Mucosa of rectum (tissue), 2 donors: ENCODE measurements around the gene TIPRL.
"Not testable (repeated sequence)": the region's sequence is repeated elsewhere in the genome, so short reads cannot be mapped to it uniquely, and the experiment has no call there.

Experiments
- H3K27ac ChIP-seq, 2 donors: one replicate each; pipeline ENCODE4 v1.7.0; 2013; ENCODE audit warnings: inconsistent platforms in 2 of 2, low read depth in 2 of 2, low read length in 2 of 2
- H3K27me3 ChIP-seq, 2 donors: one replicate each; pipeline ENCODE4 v1.7.0; 2013; ENCODE audit warnings: low read length in 2 of 2; ENCODE audit not compliant: control insufficient read depth in 2 of 2, insufficient read depth in 2 of 2
- H3K36me3 ChIP-seq, 2 donors: one replicate each; pipeline ENCODE4 v1.7.0; 2013; ENCODE audit warnings: low read length in 2 of 2; ENCODE audit not compliant: control insufficient read depth in 2 of 2, insufficient read depth in 2 of 2
- H3K4me1 ChIP-seq, 2 donors: one replicate each; pipeline ENCODE4 v1.7.0; 2013; ENCODE audit warnings: low read length in 2 of 2, mild to moderate bottlenecking in 1 of 2; ENCODE audit not compliant: control insufficient read depth in 2 of 2, insufficient read depth in 2 of 2
- H3K4me3 ChIP-seq, 2 donors: one replicate each; pipeline ENCODE4 v1.7.0; 2013; ENCODE audit warnings: low read length in 2 of 2
- H3K9ac ChIP-seq, 2 donors: one replicate each; pipeline ENCODE4 v1.7.0; 2013; ENCODE audit warnings: low read length in 2 of 2, low read depth in 1 of 2, mild to moderate bottlenecking in 1 of 2
- H3K9me3 ChIP-seq, 2 donors: one replicate each; pipeline ENCODE4 v1.7.0; 2013; ENCODE audit warnings: low read length in 2 of 2; ENCODE audit not compliant: control insufficient read depth in 2 of 2
- donor health status: healthy.
- donor health status: Normal muscosa, but diverticular disease.

The TIPRL gene

GRCh38 chr1:168139070-168139469, 39.7 kb upstream of the TIPRL start:
- H3K9ac ChIP-seq: no peak overlapping the region
- H3K9me3 ChIP-seq: no peaks in the 10 kb centered on the region
- H3K4me3 ChIP-seq: no peak overlapping the region
- peaks cover 0 to 3% of the 10 kb centered on the region in 2 donors for H3K27me3 ChIP-seq
- H3K27ac ChIP-seq: no peak overlapping the region
- no peaks in the 10 kb centered on the region for H3K36me3 ChIP-seq
- peaks cover 13 to 18% of the 10 kb centered on the region in 2 donors for H3K4me1 ChIP-seq

- H3K36me3 ChIP-seq: no peaks in the 10 kb centered on the region
- H3K4me1 ChIP-seq: peaks cover 2% of the 10 kb centered on the region in 2 donors
- H3K27ac ChIP-seq: no peak overlapping the region
- no peak overlapping the region for H3K4me3 ChIP-seq
- no peaks in the 10 kb centered on the region for H3K9me3 ChIP-seq
- no peak overlapping the region for H3K9ac ChIP-seq
- no peaks in the 10 kb centered on the region for H3K27me3 ChIP-seq
Measured at GRCh38 chr1:168141871-168142385, 36.8 kb upstream of the TIPRL start.

GRCh38 chr1:168145184-168146159, 33.3 kb upstream of the TIPRL start:
- no peak overlapping the region for H3K9ac ChIP-seq

GRCh38 chr1:168146160-168146539, 32.6 kb upstream of the TIPRL start:
- Histone ChIP-seq H3K4me3 (no peak overlapping the region), H3K9me3 (no peaks in the 10 kb centered on the region), H3K4me1 (peaks cover 2% of the 10 kb centered on the region in 2 donors), H3K27ac (no peak overlapping the region), H3K27me3 (no peaks in the 10 kb centered on the region), H3K36me3 (no peaks in the 10 kb centered on the region), H3K9ac (no peak overlapping the region)

More at GRCh38 chr1:168145184-168146159, 33.3 kb upstream of the TIPRL start:
- Histone ChIP-seq H3K36me3 (no peaks in the 10 kb centered on the region), H3K9me3 (no peaks in the 10 kb centered on the region), H3K4me1 (peaks cover 2% of the 10 kb centered on the region in 2 donors), H3K27me3 (no peaks in the 10 kb centered on the region), H3K27ac (no peak overlapping the region), H3K4me3 (no peak overlapping the region)

GRCh38 chr1:168146626-168147025, 32.1 kb upstream of the TIPRL start:
- Histone ChIP-seq H3K4me1 (peaks cover 2% of the 10 kb centered on the region in 2 donors), H3K9ac (no peak overlapping the region), H3K4me3 (no peak overlapping the region), H3K36me3 (no peaks in the 10 kb centered on the region), H3K9me3 (no peaks in the 10 kb centered on the region), H3K27me3 (no peaks in the 10 kb centered on the region), H3K27ac (no peak overlapping the region)

- Histone ChIP-seq H3K9me3 (no peaks in the 10 kb centered on the region), H3K4me3 (no peak overlapping the region), H3K9ac (no peak overlapping the region), H3K27me3 (no peaks in the 10 kb centered on the region), H3K36me3 (no peaks in the 10 kb centered on the region), H3K27ac (no peak overlapping the region), H3K4me1 (peaks cover 2% of the 10 kb centered on the region in 2 donors)
Measured at GRCh38 chr1:168148916-168149315, 29.8 kb upstream of the TIPRL start.

- Histone ChIP-seq H3K4me3 (no peak overlapping the region), H3K4me1 (peaks cover 2% of the 10 kb centered on the region in 2 donors), H3K9me3 (no peaks in the 10 kb centered on the region), H3K27me3 (no peaks in the 10 kb centered on the region), H3K27ac (no peak overlapping the region), H3K36me3 (no peaks in the 10 kb centered on the region), H3K9ac (no peak overlapping the region)
Measured at GRCh38 chr1:168150283-168150682, 28.5 kb upstream of the TIPRL start.

GRCh38 chr1:168151935-168152334, 26.8 kb upstream of the TIPRL start:
- no peak overlapping the region for H3K27ac ChIP-seq
- H3K9ac ChIP-seq: no peak overlapping the region
- no peaks in the 10 kb centered on the region for H3K9me3 ChIP-seq
- no peaks in the 10 kb centered on the region for H3K4me1 ChIP-seq
- H3K36me3 ChIP-seq: no peaks in the 10 kb centered on the region
- no peak overlapping the region for H3K4me3 ChIP-seq
- no peaks in the 10 kb centered on the region for H3K27me3 ChIP-seq

- H3K27ac ChIP-seq, H3K9ac ChIP-seq, H3K27me3 ChIP-seq, H3K9me3 ChIP-seq, H3K4me1 ChIP-seq, H3K4me3 ChIP-seq, H3K36me3 ChIP-seq: not testable (repeated sequence)
Measured at GRCh38 chr1:168154707-168155106, 24.1 kb upstream of the TIPRL start.

- Histone ChIP-seq H3K27ac (no peak overlapping the region), H3K27me3 (no peaks in the 10 kb centered on the region), H3K9ac (no peak overlapping the region), H3K4me1 (no peaks in the 10 kb centered on the region), H3K36me3 (no peaks in the 10 kb centered on the region), H3K4me3 (no peak overlapping the region), H3K9me3 (no peaks in the 10 kb centered on the region)
Measured at GRCh38 chr1:168155910-168156309, 22.9 kb upstream of the TIPRL start.
